Measurements from ENCODE around the gene WDR33. TPM values are rescaled to one million over a fixed set of nuclear protein-coding genes. Genes with fewer than 3 reads are reported as not detected.

Gene WDR33
- total and polyA plus RNA-seq, 2 donors (not counting 3 experiments of a cell fraction or from before 2014, with no cell fraction given), result 16.4 to 52.5 TPM

- BruUV-seq (replicated peaks), result no TSS peak
- TF ChIP-seq CTCF (IDR thresholded peaks at IDR 0.05; ENCODE audit: extremely low read depth in 1 of 2, insufficient read depth in 1 of 2, low read depth in 1 of 2, low read length in 2 of 2) (no peak), MAX (IDR thresholded peaks at IDR 0.05; ENCODE audit: insufficient read depth, insufficient read length) (no peak), MYC (IDR thresholded peaks at IDR 0.05; ENCODE audit: low read depth, low read length) (no peak), JUN (IDR thresholded peaks at IDR 0.05; ENCODE audit: borderline replicate concordance, insufficient read depth, insufficient read length, low read depth) (no peak), GATA2 (IDR thresholded peaks at IDR 0.05; ENCODE audit: insufficient read depth, insufficient read length, low read depth, low read length) (no peak), POLR2AphosphoS5 (IDR thresholded peaks at IDR 0.05; ENCODE audit: insufficient read depth, low read depth, low read length) (no peak)
Observed at GRCh38 chr2:127688405-127688804, 122.6 kb downstream of the WDR33 start.

More at GRCh38 chr2:127688405-127688804, 122.6 kb downstream of the WDR33 start:
- no peak overlapping the region for H3K4me3 ChIP-seq (replicated peaks in 1 of 3; ENCODE audit: insufficient read depth in 1 of 3, low read depth in 1 of 3, low read length in 3 of 3)
- no peaks in the 10 kb centered on the region for H3K9me3 ChIP-seq (replicated peaks; ENCODE audit: control insufficient read depth, insufficient read depth, low read length)
- no peaks in the 10 kb centered on the region for H3K36me3 ChIP-seq (ENCODE audit: control insufficient read depth in 2 of 2, extremely low read depth in 1 of 2, insufficient read depth in 2 of 2, low read length in 2 of 2)
- no peaks in the 10 kb centered on the region for H4K20me1 ChIP-seq (replicated peaks; ENCODE audit: control insufficient read depth, extremely low read depth, insufficient read depth, low read length)
- H3K27ac ChIP-seq (ENCODE audit: insufficient read depth, low read depth, low read length), result no peak overlapping the region
- FAIRE-seq (no peak), DNase-seq (ENCODE audit: low read depth, low spot score) (no peak)
- POLR2A ChIA-PET, result no interaction called here
- H3K4me2 ChIP-seq (ENCODE audit: insufficient read depth, low read length), result no peak overlapping the region
- no peaks in the 10 kb centered on the region for H3K4me1 ChIP-seq (ENCODE audit: control insufficient read depth, extremely low read depth, insufficient read depth, low read length)
- no peaks in the 10 kb centered on the region for H3K79me2 ChIP-seq (ENCODE audit: control insufficient read depth, insufficient read depth, low read length)
- no peak overlapping the region for H2AFZ ChIP-seq (ENCODE audit: low read depth, low read length)
- no peaks in the 10 kb centered on the region for H3K9me1 ChIP-seq (replicated peaks; ENCODE audit: control insufficient read depth, extremely low read depth, insufficient read depth, low read length)
- CTCF ChIA-PET, result no interaction called here
- dilution Hi-C loops (cut with MboI; ENCODE audit: extremely low pct_ligation_motif_present, low sequenced_read_pairs) (no loop called here), intact Hi-C loops (cut with micrococcal nuclease) (no loop called here)
- no peaks in the 10 kb centered on the region for H3K27me3 ChIP-seq (ENCODE audit: control insufficient read depth in 2 of 2, insufficient read depth in 2 of 2, low read length in 2 of 2)
- H3K9ac ChIP-seq (replicated peaks; ENCODE audit: extremely low read depth, insufficient read depth, low read length), result no peak overlapping the region

Data from endothelial cell of umbilical vein (primary cell).